GM19099 (cell line): ENCODE measurements around the gene TMPRSS13.

Experiments
- POLR2A ChIP-seq: IDR thresholded peaks from 3 replicates; pipeline ENCODE4 v1.6.1; 2011; ENCODE audit warnings: low read depth; ENCODE audit not compliant: insufficient read length; ENCODE audit errors: extremely low read depth

Gene TMPRSS13

GRCh38 chr11:117958949-117959348, 29.7 kb upstream of the TMPRSS13 start:
- TF ChIP-seq POLR2A: no peak

DNA sequence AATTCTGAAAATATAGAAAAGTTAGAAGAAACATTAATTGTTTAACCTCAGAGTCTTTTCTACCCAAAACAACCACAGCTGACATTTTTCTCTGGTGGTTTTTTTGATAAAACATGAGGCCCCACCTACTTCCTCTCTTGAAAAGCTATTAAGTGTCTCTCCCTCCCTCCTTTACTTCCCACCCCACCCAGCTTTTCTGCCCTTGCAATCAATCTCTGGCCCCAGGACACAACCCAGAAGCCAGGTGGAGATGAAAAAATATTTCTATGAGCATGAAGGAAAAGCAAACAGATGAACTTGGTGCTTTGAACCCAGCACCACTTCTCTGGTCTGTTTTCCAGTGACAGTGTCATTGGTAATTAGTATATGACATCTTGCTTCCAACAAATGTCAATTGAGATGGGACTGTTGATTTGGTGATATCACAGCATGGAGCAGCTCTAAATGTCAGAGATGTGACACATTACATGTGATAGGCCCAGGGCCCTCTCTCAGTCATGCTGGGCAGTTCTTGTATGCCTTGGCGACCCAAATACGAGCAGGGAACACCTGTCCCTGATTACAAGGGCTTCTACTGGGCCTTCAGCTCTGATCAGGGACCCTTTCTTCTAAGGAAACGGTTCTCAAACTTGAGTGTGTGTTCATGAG, 23.9 kb upstream of the TMPRSS13 start:
- TF ChIP-seq POLR2A: no peak

DNA sequence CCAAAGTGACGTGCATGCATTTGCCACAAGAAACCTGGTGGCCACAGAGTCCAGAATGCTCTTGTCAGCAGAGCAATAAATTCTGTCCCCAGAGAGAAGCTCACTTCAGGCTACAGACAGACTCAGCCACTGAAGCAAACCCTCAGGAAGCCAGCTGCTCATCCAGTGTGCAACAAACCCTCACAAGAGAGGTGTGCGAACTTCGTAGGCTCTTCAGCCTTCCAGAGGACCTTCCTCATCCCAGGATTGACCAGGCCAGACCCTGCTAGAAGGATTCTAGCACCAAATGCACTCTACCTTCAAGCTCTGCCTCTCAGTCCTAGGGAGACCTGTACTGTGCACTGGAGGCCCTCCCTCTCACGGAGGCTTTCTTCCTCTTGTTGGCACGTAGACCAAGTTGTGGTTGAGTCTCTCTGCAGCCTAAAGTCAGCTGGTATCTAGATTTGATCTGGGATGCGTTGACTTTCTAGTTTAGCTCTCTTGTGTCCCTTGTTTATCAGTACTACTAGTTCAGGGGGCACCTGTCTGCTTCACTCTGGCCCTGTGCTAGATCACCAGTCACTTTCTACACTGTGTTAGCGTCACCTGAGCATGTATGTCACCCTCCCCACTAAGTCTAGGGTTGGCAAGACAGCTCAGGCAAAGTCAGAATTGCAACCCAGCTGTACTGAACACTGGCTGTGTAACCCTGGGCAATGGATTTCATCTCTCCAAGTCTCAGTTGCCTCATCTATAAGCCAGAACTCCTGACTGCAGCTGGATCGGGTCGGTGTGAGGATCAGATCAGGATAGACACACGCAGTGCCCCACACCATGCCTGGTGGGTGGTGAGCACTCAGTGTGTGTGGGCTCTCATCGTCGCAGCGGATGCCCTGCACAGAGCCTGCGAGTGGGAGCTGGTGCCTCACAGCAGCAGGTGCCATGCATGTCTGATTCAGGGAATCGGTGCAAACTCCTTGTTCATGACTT, 22.1 kb upstream of the TMPRSS13 start:
- no peak for TF ChIP-seq POLR2A

GRCh38 chr11:117950301-117950700, 21.1 kb upstream of the TMPRSS13 start:
- TF ChIP-seq POLR2A: no peak

GRCh38 chr11:117949062-117949461, 19.9 kb upstream of the TMPRSS13 start:
- no peak for TF ChIP-seq POLR2A

GRCh38 chr11:117946842-117947526, 17.8 kb upstream of the TMPRSS13 start:
- no peak for TF ChIP-seq POLR2A

GRCh38 chr11:117946156-117946841, 17.1 kb upstream of the TMPRSS13 start:
- no peak for TF ChIP-seq POLR2A

- no peak for TF ChIP-seq POLR2A
Observed at GRCh38 chr11:117945047-117945810, 16.0 kb upstream of the TMPRSS13 start.

DNA sequence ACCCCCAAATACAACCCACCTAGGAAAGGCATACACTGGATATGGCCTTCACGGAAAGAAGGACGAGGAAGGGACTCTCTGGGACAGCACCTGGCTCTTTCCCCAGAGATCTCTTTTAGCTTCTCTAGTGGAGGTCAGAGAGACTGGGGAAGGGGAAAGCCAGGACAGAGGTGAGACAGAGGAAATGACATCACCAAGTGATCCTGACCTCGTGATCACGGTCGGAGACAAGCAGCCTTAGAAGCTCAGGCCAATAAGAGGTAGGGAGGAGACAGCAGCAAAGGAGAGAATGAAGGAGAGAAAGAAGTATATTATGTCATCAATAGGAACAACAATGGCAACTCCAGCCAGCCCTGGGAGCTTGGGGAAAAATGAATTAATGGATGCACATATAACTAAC, 15.4 kb upstream of the TMPRSS13 start:
- TF ChIP-seq POLR2A: no peak

GRCh38 chr11:117941976-117942654, 12.9 kb upstream of the TMPRSS13 start:
- TF ChIP-seq POLR2A: no peak

DNA sequence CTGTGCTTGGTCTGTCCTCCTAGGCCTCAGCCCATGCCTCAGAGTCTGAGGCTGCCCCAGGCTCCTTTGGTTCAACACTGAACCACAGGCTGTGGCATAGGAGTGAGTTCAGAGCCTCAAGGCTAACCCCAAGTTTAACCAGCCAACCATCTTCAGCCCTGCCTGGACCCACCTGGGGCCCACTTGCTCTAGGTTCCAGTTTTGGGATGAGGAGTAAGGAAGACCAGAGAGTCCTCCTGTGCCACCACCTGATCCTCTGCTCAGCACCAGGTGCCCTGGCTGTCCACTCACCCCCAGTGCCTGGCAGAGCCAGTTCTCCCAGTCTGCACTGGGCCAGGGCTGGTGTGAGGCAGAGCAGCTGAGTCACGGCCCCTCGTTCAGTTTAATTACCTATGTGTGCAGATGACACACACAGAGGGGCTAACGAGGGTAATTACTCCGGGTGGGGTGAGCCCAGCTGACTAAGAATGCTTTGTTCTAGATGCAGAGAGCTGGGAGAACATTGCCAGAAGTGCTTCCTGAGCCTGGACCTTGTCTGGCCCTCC, 12.0 kb upstream of the TMPRSS13 start:
- no peak for TF ChIP-seq POLR2A

DNA sequence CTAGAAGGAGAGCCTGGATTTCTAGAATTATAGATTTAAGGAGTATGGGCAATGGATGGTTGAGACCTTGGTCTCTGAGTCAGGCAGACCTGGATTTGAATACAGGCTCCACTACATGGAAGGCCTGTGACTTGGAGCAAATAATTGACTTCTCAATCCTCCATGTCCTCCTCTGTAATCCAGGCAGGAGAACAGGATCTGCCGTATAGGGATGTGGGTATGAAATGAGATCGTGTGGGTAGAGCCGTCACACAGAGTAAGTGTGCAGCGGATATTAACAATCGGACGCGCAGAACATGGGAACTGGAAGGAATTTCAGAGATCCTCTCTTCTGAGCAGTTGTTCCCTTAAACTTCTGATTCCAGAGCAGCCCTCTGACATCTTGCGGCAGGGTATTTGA, 11.5 kb upstream of the TMPRSS13 start:
- TF ChIP-seq POLR2A: no peak

DNA sequence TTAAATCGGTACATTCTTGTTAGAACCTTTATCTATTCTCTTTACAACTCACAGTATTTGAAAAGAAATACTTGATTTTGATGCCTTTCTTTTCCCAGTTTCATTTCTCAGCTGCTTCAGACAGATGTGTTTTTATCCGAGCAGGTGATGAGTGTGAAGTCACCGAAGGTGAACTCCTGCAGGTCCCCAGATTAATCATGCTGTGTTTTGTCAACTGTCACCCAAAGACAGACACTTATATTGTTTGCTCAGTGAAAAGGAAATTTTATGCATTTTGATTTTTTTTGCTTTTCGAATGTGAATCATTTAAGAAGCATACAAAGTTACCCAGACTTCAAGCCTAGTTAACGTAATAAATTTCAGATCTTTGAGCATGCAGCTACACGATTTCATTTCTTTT, 7.8 kb upstream of the TMPRSS13 start:
- no peak for TF ChIP-seq POLR2A

- no peak for TF ChIP-seq POLR2A
Observed at GRCh38 chr11:117934526-117935307, 5.5 kb upstream of the TMPRSS13 start.
